NCI-H69 (cell line): ENCODE data around the gene WIPF1.

Experiments used
- DNase-seq: peaks from one replicate; lab custom pipeline; 2025; lab: John Stamatoyannopoulos, UW

Gene WIPF1

DNA sequence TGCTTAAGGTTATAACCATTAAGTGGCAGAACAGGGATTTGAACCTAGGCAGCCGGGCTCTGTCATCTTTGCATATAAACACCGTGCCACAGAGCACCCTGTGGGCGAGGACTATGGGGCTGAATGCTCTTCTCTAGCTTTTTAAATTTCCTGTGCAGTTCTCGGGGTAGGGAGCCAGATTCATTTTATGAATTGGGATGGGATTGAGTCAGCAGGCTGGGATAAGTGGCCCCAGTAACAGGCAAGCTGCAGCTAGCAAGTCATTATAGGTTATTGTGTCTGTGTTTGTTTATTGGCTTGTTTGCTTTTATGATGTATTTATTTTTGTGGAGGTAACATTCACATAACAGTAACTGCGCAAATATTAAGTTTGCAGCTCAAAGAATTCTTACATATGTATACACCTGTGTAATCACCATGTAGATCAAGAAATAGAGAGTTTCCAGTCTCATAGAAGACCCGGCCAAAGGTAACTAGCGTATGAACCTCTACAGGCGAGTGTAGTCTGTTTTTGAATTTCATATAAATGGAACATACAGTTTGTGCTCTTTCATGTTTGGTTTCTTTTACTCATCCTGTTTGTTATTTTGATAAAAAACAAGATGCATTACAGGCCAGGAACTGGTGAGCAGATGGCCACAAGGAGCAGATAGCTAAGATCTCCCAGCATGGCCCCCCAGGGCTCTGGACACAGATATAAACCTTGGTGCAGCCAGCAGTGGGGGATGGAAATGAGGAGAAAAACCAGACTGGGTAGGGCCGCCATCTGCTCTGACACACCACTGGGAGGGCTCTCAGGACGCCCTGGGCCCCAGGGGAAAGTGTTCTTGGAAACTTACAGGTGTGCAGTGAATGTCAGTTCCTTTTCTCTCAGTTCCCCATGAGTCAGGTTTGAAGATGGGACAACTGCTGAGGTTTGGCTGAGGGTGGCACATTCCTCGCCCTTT is 61.6 kb downstream of the WIPF1 start:
- DNase-seq, result peak; percentile 81

DNA sequence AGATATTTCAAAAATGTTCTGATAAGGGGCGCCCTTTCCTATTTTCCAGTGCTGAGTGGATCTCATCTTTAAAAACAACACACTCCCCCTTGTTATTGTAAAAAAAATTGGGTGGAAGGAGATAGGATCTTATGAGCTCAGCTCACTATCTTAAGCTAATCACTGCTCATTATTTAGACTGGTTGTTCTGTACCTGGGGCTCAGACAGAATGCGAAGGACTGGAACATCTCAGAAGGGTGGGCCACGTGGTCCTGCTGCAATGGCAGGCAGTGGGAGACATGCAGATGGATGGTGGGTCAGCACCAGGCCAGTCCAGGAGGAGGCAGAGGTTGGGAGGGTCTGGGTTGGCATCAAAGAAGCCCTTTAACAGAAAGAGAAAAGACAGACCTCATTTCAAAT is 62.5 kb downstream of the WIPF1 start:
- DNase-seq, result no peak

DNA sequence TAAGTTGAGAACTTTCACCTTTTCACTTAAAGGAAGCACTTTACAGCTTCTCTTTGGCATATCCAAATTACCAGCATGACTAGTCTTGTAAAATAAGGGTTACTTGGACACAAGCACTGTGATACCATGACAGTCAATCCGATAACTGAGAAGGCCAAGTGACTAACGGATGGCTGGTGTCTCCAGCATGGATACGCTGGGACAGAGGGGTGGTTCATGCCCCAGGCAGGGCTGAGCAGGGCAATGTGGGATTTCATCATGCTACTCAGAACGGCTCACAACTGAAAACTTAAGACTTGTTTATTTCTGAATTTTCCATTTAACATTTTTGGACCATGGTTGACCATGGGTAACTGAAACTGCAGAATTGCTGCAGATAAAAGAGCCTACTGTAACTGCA is 67.7 kb downstream of the WIPF1 start:
- no peak for DNase-seq

DNA sequence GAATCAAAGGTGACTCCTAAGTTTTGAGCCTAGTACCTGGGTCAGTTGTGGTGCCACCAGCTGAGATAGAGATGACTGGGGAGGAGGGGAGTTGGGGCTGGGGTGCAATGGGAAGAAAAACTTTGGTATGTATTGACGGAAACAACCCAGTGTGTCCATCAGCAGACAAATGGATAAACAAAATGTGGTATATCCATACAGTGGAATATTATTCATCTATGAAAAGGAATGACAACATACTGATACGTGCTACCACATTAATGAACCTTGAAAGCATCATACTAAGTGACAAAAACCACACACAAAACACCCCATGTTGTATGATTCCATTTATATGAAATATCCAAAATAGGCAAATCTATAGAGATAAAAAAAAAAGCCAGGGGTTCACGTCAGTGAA is 69.6 kb downstream of the WIPF1 start:
- DNase-seq, result no peak

DNA sequence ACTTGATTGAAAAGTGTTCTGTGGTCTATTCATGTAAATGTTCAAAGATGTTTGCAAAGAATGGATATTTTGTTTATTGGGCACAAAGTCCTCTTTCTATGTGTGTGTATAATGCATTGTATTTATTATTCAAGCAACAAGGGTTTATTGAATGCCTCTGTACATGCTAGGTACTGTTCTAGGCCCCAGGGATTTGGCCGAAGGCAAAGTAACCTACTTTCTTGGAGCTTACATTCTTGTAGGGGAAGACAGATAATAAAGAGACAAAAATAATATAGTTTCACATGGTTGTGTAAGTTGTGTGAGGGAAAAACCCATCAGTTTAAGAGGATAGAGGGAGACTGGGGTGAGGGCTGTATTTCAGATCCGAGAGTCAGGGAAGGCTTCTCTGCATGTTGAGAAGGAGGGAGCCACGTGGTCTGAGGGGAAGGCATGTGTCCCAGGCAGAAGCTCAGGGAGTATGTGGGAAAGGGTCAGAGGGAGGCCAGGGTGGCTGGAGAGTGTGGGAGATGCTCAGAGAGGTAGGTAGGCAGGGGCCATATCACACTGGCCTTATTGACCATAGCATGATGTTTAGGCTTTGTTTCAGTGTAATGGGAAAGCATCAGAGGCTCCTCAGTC is 70.4 kb downstream of the WIPF1 start:
- no peak for DNase-seq

DNA sequence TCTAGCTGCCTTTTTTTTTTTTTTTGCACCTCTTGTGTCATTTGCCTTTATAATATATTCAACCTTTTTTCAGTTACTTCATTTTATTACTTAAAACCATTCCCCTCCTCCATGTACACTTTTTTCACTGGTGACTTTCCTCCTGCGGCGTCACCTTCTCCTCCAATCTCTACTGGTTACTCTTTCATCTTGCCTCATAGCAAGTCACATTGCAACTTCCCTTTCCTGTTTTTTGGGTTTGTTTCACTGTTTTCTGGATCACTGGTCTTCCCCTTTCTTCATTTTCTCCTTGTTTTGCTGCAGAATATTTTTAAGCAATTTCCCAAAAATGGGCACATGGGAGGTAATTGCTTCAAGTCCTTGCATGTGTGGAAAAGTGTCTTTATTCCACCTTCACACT is 73.1 kb downstream of the WIPF1 start:
- no peak for DNase-seq

DNA sequence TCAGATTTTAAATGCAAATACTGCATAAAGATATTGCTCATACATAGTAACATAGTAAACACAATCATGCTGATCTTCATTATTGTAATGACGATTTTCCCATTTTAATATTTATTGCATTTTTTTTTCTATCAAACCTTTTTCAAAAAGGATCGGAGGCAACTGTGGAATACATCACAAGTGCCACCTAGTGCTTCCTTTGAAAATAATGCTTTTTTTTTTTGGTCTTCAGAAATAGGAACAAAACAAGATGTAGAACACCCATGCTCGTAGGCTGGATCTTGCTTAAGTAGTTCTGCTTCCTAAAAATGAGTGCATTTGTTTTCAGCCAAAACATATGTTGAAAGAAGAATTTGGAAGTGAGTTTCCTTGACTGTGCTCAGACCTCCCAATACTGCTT is 75.1 kb downstream of the WIPF1 start:
- DNase-seq, result peak; percentile 8

DNA sequence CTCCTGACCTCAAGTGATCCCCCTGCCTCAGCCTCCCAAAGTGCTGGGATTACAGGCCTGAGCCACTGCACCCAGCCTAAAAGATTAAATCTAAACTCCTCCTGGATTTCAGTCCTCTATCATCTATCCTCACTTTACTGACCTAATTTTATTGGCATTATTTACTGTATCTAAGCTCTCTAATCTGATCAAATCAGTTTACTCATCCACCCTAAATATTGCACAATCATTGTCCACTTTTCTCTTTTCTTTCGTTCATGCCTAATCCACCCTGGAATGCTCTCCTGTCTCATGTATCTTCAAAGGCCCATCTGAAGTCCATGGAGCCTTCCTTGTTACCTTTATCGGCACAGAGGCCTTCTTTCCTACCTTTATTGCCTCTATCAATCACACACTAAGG is 79.2 kb downstream of the WIPF1 start:
- no peak for DNase-seq

DNA sequence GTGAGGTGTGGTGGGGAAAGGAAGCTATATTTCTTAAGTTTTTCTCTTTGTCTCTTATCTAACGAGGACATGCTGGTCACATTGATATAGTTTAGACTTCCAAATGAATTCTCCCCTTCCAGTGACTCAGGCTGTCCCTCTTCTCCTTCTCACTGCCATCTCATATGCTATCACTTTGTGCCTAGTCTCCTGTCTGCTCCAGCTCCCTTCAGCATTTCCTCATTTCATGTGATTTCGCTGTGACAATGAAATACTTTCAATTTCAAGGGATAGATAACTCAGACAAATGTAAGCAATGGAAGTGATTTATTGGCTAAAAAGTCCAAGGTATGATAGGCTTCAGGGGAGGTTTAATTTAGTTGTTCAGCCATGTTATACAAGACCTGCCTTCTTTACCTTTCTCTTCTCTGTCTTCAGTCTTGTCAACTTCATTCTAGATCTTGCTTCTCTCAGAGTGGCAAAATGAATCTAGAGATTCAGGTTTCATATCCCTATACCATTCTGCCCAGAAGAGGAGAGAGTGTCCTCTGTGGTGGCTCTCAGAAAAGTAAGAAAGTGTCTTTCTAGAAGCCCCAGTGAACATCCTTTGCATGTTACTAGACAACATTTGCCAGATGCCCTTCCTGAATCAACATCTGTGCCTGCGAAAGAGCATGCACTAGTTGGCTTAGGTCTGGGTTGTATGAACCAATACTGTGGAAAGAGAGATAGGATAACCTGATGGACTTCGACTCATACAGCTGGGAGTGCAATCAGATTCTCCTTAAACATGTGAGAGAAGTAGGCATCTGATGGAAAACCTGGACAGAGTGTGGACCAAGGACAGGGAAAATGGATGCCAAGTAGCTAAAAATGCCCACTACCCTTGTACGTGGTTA is 80.9 kb downstream of the WIPF1 start:
- no peak for DNase-seq

DNA sequence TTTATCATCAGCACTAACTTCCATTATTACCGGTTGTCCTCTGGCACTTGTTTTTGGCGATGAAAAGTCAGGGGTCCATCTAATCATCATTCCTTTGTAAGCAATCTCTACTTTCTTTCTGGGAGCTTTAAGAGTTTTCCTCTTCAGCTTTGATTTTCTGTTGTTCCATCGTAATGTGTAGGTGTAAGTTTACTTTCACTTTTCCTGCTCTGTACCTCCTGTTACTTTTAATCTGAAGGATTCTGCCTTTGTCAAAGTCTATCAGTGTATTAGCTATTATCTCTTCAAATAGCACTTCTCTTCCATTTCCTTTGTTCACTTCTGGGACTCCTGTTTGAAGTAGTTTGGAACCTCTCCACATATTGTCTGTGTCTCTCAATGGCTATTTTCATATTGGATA is 85.3 kb downstream of the WIPF1 start:
- no peak for DNase-seq

DNA sequence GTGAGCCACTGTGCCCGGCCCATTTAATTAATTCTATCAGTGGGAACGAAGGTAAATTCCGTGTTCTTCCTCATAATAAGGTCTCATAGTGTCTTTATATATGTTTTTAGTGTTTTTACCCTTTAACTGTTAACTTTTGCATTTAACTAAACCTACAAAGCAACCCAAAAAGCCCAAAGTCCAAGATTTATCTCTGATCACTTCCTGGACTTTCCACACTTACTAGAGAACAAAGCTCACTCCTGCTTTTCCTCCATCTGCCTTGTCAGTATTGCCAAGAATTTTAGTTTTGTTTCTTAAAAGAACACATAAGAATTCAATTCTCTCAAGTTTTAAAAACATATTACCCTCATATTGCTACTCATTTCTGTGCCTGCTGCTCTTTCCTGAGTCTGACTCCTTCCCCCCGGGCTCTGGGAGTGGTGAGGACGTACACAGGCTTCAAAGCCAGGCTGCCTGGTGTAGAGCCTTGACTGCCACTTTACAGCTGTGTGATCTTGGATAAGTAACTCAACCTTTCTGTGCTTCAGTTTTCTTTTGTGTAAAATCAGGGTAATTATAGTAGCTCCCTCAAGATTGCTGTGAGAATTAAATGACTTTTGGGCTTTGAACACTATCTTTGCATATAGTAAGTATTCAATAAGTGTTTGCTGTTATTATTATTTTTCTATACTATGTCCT is 85.9 kb downstream of the WIPF1 start:
- no peak for DNase-seq

DNA sequence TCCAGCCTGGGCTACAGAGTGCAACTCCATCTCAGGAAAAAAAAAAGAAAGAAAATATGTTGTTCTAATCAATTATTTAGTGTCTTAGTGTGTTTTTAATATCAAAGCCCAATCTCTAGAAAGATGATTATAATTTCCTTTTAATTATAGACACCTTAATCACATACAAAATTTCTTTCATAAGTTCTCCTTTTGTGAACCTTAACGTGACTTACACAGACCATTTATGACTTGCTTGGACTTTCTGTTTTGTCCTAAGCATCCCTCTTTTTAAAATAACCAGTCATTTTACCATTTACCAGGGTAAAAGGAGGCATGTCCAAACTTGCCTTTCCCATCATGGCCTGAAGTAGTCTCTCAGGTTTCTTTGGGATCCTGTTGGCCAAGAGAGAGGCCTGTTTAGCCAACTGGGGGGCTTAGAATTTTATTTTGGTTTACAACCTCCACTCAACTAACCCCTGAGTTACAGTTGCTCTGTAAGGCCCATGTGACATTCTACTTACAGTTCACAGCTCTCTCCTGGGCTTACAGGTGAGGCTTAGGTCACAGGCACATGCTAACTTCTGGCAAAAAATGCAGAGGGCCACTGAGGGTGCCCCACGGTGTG is 86.9 kb downstream of the WIPF1 start:
- DNase-seq, result peak; percentile 32
